ENCODE results near the gene BTLA.
"Not testable (repeated sequence)": the region's sequence is repeated elsewhere in the genome, so short reads cannot be mapped to it uniquely, and the experiment has no call there.

The BTLA gene

DNA sequence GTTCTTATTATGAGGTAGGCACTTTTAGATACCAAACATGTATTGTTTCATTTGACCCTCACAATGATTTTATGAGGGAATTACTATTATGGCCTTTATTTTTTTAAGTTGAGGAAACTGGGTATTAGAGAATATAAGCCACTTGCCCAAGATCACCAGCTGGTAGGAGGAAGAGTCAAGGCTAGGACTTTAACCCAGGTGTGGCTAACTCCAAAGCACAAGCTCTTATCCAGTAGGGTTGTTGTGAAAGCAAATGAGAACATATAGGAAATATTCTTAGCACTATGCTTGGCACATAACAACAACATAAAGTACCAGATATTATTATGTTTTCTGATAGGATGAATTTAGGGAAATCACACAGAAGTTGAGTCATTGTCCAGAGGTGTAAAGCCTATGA lies 7.9 kb downstream of the BTLA start:
- DNase-seq (ENCODE audit: low read depth), result no peak

DNA sequence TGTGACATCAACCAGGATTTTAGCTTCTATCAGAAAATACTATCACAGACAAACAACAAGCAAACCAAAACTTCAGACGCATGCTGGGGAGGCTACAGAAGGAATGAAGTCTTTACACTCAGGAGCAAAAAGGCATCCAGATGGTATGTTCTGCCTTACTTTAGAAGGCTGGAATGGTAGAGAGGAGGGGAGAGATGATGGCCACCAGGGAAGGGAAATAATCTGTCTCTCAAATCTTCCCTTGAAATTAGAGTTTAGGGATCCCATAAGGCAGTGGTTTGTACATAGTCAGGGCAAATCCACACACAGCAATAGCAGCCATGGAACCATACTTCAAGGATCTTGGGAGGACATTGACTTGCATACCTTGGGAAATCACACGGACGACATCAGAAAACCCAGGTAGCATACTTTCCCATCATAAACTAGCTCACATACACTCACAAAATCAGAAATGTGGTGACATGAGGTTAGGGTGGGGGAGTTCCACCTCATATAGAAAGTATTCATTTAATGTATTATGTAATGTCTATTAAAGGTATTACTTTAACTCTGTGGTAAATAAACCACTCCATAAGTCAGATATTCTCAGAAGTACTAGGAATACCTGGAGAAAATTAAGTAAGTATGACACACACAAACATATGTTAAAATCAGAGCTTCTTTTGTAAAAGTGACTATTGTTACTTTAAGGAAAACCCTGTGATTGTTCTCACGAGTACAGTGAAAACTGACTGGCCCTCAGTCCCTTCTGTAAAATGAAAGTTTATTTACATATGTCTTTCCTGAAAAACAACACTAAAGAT lies 9.4 kb downstream of the BTLA start:
- DNase-seq (ENCODE audit: low read depth), result no peak

DNA sequence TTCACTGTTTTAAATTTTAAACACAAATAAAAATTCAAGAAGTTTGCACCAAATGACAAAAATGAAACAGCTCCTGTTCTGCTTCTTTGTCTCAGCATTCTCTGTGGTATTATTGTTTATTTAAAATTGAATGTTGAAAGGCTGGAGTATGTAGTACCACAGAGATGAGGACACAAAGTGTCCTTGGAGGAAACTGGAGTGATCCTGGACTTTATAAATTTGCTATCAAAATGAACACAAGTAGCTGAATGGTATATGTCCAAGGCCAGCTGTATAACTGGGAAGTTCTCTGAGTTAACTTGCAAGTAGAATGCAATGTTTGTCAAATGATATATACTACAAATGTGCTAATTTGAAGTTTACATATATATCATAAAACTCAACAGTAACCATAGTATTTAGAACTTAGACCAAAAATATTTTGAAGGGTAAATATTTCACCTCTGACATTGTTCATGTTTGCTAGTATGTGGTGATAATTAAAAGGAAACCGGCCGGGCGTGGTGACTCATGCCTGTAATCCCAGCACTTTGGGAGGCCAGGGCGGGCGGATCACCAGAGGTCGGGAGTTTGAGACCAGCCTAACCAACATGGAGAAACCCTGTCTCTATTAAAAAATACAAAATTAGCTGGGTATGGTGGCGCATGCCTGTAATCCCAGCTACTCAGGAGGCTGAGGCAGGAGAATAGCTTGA lies 12.3 kb downstream of the BTLA start:
- DNase-seq (ENCODE audit: low read depth), result no peak

DNA sequence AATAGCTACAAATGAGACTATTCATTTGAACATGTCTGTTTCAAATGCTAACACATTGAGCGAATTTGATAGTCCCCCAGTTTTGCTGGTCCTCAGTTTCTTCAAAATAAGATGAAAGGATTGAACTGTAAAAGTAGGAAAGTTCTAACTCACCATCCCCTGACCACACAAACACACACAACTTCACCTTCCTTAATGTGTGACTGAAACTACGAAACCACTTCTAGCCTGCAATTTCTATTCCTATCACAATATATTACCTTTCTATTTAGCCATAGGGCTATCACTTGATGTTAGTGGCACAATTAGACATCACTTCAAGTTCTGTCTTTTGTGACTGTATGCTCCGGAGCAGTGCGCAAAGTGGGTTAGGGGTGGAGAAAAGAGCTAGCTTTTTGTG lies 14.9 kb downstream of the BTLA start:
- DNase-seq (ENCODE audit: low read depth), result no peak

GRCh38 chr3:112482675-112483074 lies 16.6 kb downstream of the BTLA start:
- DNase-seq (ENCODE audit: low read depth), result no peak

GRCh38 chr3:112481302-112481721 lies 18.0 kb downstream of the BTLA start:
- no peak for DNase-seq (ENCODE audit: low read depth)

DNA sequence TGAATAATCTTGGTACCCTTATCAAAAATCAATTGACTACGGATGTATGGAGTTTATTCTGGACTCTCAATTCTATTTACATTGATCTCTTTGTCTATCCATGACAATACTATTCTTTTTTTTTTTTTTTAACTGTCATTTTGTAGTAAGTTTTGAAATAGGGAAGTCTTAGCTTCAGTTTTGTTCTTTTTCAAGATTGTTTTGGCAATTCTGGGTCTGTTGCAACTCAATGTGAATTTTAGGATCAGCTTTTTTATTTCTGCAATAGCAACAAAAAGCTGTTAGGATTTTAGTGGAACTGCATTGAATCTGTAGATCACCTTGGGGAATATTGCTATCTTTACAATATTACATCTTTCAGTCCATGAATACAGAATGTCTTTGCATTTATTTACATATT lies 21.4 kb downstream of the BTLA start:
- no peak for DNase-seq (ENCODE audit: low read depth)

DNA sequence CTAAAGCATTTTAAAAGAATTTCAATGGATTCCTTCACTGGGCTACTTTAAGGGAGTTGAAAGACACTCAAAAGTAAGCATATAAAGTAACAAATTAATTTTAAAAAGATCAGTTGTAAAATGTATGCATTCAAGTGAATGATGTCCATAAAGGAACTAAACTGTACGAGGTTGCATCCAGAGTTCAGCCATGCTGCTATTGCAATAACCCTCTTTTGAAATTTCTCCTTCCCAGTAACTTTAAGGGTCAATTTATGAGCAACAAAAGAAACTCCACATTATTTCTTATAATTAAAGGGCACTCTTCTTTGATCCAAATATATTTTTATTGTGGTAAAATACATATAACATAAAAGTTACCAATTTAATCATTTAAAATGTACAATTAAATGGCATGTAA lies 22.9 kb downstream of the BTLA start:
- DNase-seq (ENCODE audit: low read depth), result no peak

GRCh38 chr3:112474796-112475195 lies 24.5 kb downstream of the BTLA start:
- no peak for DNase-seq (ENCODE audit: low read depth)

DNA sequence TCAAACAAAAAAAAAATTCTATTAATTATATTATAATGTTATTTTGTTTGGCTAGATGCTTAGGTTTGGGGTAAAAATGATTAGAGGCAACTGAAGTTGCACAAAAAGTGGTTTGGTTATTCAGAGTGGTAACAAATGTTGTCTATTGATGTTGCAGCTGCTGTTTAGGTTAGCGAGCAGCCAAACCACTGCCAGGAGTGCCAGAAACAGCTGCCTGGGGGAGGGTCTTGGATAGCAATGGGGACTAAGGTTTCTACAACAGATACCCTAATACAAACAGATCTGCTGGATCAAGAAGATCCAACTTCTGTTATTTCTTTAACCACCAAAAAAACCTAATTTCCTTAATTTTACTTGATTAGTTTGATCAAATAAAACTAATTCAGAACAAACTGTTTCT lies 26.6 kb downstream of the BTLA start:
- DNase-seq (ENCODE audit: low read depth), result no peak

GRCh38 chr3:112471596-112472325 lies 27.5 kb downstream of the BTLA start:
- DNase-seq (ENCODE audit: low read depth), result no peak

DNA sequence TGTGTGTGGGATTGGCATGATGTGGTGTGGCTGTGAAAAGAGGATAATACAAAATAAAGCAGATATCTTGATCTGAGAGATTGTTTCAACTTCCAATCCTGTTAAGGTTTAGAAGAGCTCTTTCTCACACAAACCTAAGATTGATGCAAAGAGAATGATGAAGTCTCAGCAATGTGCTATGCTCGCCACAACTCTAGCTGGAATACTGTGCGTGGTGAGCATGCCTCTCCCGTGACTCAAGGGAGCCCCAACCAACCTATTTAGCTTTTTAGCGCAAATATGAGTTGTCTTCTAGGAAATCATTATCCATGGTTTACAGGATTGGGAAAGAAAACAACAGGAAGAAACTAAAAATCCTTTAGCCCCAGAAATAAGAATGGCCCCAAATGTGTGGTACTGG lies 28.5 kb downstream of the BTLA start:
- DNase-seq (ENCODE audit: low read depth), result no peak

GRCh38 chr3:112469671-112470070 lies 29.6 kb downstream of the BTLA start:
- no peak for DNase-seq (ENCODE audit: low read depth)

GRCh38 chr3:112467539-112467938 lies 31.7 kb downstream of the BTLA start:
- DNase-seq (ENCODE audit: low read depth), result no peak

GRCh38 chr3:112466020-112466419 lies 33.3 kb downstream of the BTLA start:
- DNase-seq (ENCODE audit: low read depth), result no peak

- DNase-seq (ENCODE audit: low read depth), result no peak
Measured at GRCh38 chr3:112464264-112464663, 35.0 kb downstream of the BTLA start.

DNA sequence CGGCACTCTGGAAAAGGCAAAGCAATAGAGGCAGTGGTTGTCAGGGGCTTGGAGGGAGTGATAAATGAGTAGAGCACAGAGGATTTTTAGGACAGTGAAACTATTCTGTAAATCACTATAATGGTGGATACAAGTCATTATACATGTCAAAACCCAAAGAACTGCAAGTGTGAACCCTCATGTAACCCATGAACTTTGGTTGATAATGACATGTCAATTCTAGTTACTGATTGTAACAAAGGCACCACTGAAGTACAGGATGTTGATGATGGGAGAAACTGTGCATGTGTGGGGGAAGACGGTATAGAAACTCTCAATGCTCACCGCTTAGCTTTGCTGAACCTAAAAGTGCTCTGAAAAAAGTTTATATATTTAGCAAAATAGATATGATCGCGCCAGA lies 36.0 kb downstream of the BTLA start:
- DNase-seq (ENCODE audit: low read depth), result no peak

DNA sequence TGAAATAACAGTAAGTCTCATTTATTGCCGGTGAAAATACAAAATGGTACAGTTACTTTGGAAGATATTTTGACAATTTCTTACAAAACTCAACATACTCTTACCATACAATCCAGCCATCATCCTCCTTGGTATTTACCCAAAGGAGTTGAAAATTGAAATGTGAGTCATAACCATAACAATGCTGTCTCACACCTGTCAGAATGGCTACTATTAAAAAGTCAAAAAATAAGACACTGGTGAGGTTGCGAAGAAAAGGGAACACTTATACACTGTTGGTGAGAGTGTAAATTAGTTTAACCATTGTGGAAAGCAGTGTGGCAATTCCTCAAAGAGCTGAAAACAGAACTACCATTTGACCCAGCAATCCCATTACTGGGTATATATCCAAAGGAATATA lies 37.5 kb downstream of the BTLA start:
- not testable (repeated sequence) for DNase-seq (ENCODE audit: low read depth)

- no peak for DNase-seq (ENCODE audit: low read depth)
Measured at GRCh38 chr3:112460519-112461195, 38.6 kb downstream of the BTLA start.

DNA sequence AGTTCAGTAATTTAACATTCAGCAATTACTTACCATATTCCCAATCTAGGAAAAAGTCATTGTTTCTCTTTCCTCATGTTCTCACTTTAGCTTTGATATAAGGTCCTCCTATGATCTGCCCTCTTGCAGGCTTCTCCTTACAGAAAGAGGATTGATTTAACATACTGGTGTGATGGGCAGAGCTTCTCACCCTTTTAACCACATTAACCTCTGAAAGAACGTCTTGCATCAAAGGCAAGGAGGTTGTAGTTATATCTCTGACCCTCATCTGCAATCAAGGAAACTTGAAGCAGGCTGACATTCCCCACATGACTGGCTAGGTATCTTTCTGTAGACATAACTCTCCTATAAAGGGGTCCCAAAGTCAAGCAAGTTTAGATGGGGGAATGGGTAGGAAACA lies 39.5 kb downstream of the BTLA start:
- no peak for DNase-seq (ENCODE audit: low read depth)

GRCh38 chr3:112456147-112456546 lies 43.1 kb downstream of the BTLA start:
- no peak for DNase-seq (ENCODE audit: low read depth)

DNA sequence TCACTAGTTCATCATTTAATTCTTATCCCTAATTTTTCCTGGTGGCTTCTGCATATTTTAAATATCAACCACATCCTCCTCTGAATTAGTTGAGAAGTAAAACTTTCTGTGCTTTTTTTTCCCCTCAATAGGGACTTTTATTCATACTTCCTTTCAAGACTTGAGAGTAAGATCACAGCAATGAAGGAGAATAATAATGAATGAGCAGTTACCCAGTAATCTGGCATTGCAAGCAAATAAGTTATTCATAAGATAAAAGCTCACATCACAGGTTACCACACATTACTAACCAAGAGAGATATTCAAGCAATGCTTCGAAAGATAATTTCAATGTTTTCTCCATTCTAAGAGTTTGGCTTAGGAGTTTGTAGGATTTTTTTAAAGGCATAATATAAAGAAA lies 50.3 kb downstream of the BTLA start:
- no peak for DNase-seq (ENCODE audit: low read depth)
